ENCODE results near the gene RXFP1. TPM values are rescaled to one million over a fixed set of nuclear protein-coding genes. Genes with fewer than 3 reads are reported as not detected.

RXFP1 gene
- total RNA-seq, 1 donor, result not detected

GRCh38 chr4:158519226-158519625, 2.5 kb upstream of the RXFP1 start:
- TF ChIP-seq CTCF (IDR thresholded peaks at IDR 0.05; ENCODE audit: extremely low read depth, low read depth, low read length), result no peak
- Histone ChIP-seq H3K4me2 (ENCODE audit: insufficient read depth, low read length) (no peak overlapping the region), H3K9me3 (ENCODE audit: low read depth, low read length) (no peaks in the 10 kb centered on the region), H3K27ac (ENCODE audit: low read depth, low read length) (no peak overlapping the region), H3K36me3 (ENCODE audit: insufficient read depth, low read length) (no peaks in the 10 kb centered on the region), H3K79me2 (ENCODE audit: insufficient read depth, low read length) (no peaks in the 10 kb centered on the region), H2AFZ (ENCODE audit: low read length) (no peak overlapping the region), H4K20me1 (ENCODE audit: insufficient read depth, low read length) (no peaks in the 10 kb centered on the region), H3K4me1 (ENCODE audit: insufficient read depth, low read length) (no peaks in the 10 kb centered on the region), H3K27me3 (ENCODE audit: insufficient read depth, low read length) (no peaks in the 10 kb centered on the region), H3K4me3 (ENCODE audit: insufficient read depth, low read length) (no peak overlapping the region)
- DNase-seq (ENCODE audit: insufficient read length, low spot score, missing footprints), result no peak

- Histone ChIP-seq H3K27me3 (ENCODE audit: insufficient read depth, low read length) (no peaks in the 10 kb centered on the region), H3K4me3 (ENCODE audit: insufficient read depth, low read length) (no peak overlapping the region), H3K4me1 (ENCODE audit: insufficient read depth, low read length) (no peaks in the 10 kb centered on the region), H3K4me2 (ENCODE audit: insufficient read depth, low read length) (no peak overlapping the region), H3K9me3 (ENCODE audit: low read depth, low read length) (no peaks in the 10 kb centered on the region), H2AFZ (ENCODE audit: low read length) (no peak overlapping the region), H3K36me3 (ENCODE audit: insufficient read depth, low read length) (no peaks in the 10 kb centered on the region), H4K20me1 (ENCODE audit: insufficient read depth, low read length) (no peaks in the 10 kb centered on the region), H3K79me2 (ENCODE audit: insufficient read depth, low read length) (no peaks in the 10 kb centered on the region), H3K27ac (ENCODE audit: low read depth, low read length) (no peak overlapping the region)
- no peak for DNase-seq (ENCODE audit: insufficient read length, low spot score, missing footprints)
- no peak for TF ChIP-seq CTCF (IDR thresholded peaks at IDR 0.05; ENCODE audit: extremely low read depth, low read depth, low read length)
Measured at GRCh38 chr4:158523990-158524535, 2.4 kb downstream of the RXFP1 start.

GRCh38 chr4:158527516-158527915, 5.8 kb downstream of the RXFP1 start:
- Histone ChIP-seq H2AFZ (ENCODE audit: low read length) (no peak overlapping the region), H3K36me3 (ENCODE audit: insufficient read depth, low read length) (no peaks in the 10 kb centered on the region), H3K4me3 (ENCODE audit: insufficient read depth, low read length) (no peak overlapping the region), H4K20me1 (ENCODE audit: insufficient read depth, low read length) (no peaks in the 10 kb centered on the region), H3K27ac (ENCODE audit: low read depth, low read length) (no peak overlapping the region), H3K4me1 (ENCODE audit: insufficient read depth, low read length) (no peaks in the 10 kb centered on the region), H3K79me2 (ENCODE audit: insufficient read depth, low read length) (no peaks in the 10 kb centered on the region), H3K9me3 (ENCODE audit: low read depth, low read length) (no peaks in the 10 kb centered on the region), H3K27me3 (ENCODE audit: insufficient read depth, low read length) (no peaks in the 10 kb centered on the region), H3K4me2 (ENCODE audit: insufficient read depth, low read length) (no peak overlapping the region)
- TF ChIP-seq CTCF (IDR thresholded peaks at IDR 0.05; ENCODE audit: extremely low read depth, low read depth, low read length), result no peak
- DNase-seq (ENCODE audit: insufficient read length, low spot score, missing footprints), result no peak

GRCh38 chr4:158529505-158529904, 7.8 kb downstream of the RXFP1 start:
- H3K4me3 ChIP-seq (ENCODE audit: insufficient read depth, low read length), result no peak overlapping the region

More at GRCh38 chr4:158529505-158529904, 7.8 kb downstream of the RXFP1 start:
- no peak for TF ChIP-seq CTCF (IDR thresholded peaks at IDR 0.05; ENCODE audit: extremely low read depth, low read depth, low read length)
- Histone ChIP-seq H3K27ac (ENCODE audit: low read depth, low read length) (no peak overlapping the region), H3K9me3 (ENCODE audit: low read depth, low read length) (no peaks in the 10 kb centered on the region), H2AFZ (ENCODE audit: low read length) (no peak overlapping the region), H3K79me2 (ENCODE audit: insufficient read depth, low read length) (no peaks in the 10 kb centered on the region), H3K4me2 (ENCODE audit: insufficient read depth, low read length) (no peak overlapping the region), H3K36me3 (ENCODE audit: insufficient read depth, low read length) (no peaks in the 10 kb centered on the region), H3K27me3 (ENCODE audit: insufficient read depth, low read length) (no peaks in the 10 kb centered on the region), H3K4me1 (ENCODE audit: insufficient read depth, low read length) (no peaks in the 10 kb centered on the region), H4K20me1 (ENCODE audit: insufficient read depth, low read length) (no peaks in the 10 kb centered on the region)
- no peak for DNase-seq (ENCODE audit: insufficient read length, low spot score, missing footprints)

All from osteoblast (primary cell).